Measurements from ENCODE around the gene C17orf58. TPM values are rescaled to one million over a fixed set of nuclear protein-coding genes. Genes with fewer than 3 reads are reported as not detected.
"Not testable (repeated sequence)": the region's sequence is repeated elsewhere in the genome, so short reads cannot be mapped to it uniquely, and the experiment has no call there.

C17orf58 gene
- total RNA-seq, 3 donors from 2014 or later: 6.6 to 18.7 (median 12.0) TPM

DNA sequence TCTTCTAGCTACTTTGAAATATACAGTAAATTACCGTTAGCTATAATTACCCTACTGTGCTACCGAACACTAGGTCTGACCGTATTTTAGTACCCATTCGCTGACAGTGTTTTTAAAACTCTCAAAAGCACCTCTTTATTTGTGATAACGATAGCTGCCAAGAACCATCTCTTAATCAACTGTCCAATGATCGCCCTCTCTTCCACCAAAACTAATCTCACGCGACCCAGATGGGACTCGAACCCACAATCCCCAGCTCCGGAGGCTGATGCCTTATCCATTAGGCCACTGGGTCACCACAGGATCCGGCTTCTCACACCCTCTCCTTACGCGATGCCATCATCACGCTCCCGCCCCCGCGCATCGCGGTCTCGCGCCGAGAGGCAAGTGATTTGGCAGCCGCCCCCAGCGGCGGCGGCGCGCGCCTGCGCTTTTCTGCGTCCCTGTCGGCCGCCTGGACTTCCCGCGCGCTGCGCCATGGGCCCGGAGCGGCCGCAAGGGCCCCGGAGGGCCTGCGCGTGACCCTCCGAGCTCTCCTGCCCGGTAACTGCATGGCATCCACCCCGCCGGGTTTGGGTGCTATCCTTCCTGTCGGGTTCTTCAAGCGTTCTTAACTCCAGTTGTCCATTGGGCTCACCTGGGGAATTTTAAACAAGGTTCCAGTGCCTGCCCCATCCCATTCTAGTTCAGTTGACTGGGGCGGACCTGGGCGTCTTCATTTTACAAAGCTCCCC, 23.6 kb upstream of the C17orf58 start:
- no peaks in the 10 kb centered on the region for H3K4me1 ChIP-seq
- peak; percentile 96 to 98 for DNase-seq (ENCODE audit: low spot score in 2 of 2)
- peak overlapping the region; percentile 50 to 74 (median 65) for H3K4me3 ChIP-seq
- peak; percentile 84 to 96 (median 90) for TF ChIP-seq POLR2AphosphoS5 (IDR thresholded peaks at IDR 0.05)
- TF ChIP-seq, protein P1, sequence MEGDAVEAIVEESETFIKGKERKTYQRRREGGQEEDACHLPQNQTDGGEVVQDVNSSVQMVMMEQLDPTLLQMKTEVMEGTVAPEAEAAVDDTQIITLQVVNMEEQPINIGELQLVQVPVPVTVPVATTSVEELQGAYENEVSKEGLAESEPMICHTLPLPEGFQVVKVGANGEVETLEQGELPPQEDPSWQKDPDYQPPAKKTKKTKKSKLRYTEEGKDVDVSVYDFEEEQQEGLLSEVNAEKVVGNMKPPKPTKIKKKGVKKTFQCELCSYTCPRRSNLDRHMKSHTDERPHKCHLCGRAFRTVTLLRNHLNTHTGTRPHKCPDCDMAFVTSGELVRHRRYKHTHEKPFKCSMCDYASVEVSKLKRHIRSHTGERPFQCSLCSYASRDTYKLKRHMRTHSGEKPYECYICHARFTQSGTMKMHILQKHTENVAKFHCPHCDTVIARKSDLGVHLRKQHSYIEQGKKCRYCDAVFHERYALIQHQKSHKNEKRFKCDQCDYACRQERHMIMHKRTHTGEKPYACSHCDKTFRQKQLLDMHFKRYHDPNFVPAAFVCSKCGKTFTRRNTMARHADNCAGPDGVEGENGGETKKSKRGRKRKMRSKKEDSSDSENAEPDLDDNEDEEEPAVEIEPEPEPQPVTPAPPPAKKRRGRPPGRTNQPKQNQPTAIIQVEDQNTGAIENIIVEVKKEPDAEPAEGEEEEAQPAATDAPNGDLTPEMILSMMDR (IDR thresholded peaks at IDR 0.05): peak; percentile 42 to 72 (median 70)
- no peak for TF ChIP-seq POLR2A (IDR thresholded peaks at IDR 0.05)
- no peaks in the 10 kb centered on the region for H3K9me3 ChIP-seq
- intact Hi-C loops (cut with DNase I; ENCODE audit: low total_unique reads): no loop called here
- no peaks in the 10 kb centered on the region for H3K27me3 ChIP-seq
- peak overlapping the region; percentile 81 to 87 for H3K27ac ChIP-seq
- H3K36me3 ChIP-seq: no peaks in the 10 kb centered on the region

DNA sequence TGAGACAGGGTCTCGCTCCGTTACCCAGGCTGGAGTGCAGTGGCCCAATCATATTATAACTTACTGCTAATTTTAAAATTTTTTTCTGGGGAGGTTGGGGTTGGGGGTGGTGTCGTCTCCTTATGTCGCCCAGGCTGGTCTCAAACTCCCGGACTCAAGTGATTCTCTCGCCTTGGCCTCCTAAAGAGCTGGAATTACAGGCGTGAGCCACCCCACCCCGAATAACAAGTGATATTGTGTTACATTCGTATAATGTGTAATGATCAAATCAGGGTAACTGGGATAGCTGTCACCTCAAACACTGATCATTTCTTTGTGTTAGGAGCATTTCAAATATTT, 23.0 kb upstream of the C17orf58 start:
- H3K27ac ChIP-seq: peak overlapping the region in 1 of 2 donors; percentile 81
- DNase-seq (ENCODE audit: low spot score in 2 of 2): no peak

DNA sequence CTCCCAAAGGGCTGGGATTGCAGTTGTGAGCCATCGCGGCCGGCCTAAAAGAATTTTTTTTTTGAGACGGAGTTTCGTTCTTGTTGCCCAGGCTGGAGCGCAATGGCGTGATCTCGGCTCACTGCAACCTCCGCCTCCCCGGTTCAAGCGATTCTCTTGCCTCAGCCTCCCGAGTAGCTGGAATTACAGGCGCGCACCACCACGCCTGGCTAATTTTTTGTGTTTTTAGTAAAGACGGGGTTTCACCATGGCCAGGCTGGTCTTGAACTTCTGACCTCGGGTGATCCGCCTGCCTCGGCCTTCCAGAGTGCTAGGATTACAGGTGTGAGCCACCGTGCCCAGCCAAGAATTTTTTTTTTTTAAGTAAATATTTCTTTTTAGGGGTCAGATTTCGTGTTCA, 22.2 kb upstream of the C17orf58 start:
- H3K36me3 ChIP-seq; H3K9me3 ChIP-seq; intact Hi-C loops (cut with DNase I; ENCODE audit: low total_unique reads); H3K27me3 ChIP-seq; H3K27ac ChIP-seq; DNase-seq (ENCODE audit: low spot score in 2 of 2); H3K4me1 ChIP-seq; H3K4me3 ChIP-seq: not testable (repeated sequence)

More for the DNA sequence above, 23.0 kb upstream of the C17orf58 start:
- intact Hi-C loops (cut with DNase I; ENCODE audit: low total_unique reads): no loop called here
- Histone ChIP-seq H3K27me3 (no peaks in the 10 kb centered on the region), H3K9me3 (no peaks in the 10 kb centered on the region), H3K4me1 (no peaks in the 10 kb centered on the region), H3K4me3 (peak overlapping the region in 2 of 3 donors; percentile 65 to 74), H3K36me3 (no peaks in the 10 kb centered on the region)
- TF ChIP-seq, protein P1 (IDR thresholded peaks at IDR 0.05): no peak
- TF ChIP-seq POLR2A (IDR thresholded peaks at IDR 0.05): no peak
- no peak for TF ChIP-seq POLR2AphosphoS5 (IDR thresholded peaks at IDR 0.05)

DNA sequence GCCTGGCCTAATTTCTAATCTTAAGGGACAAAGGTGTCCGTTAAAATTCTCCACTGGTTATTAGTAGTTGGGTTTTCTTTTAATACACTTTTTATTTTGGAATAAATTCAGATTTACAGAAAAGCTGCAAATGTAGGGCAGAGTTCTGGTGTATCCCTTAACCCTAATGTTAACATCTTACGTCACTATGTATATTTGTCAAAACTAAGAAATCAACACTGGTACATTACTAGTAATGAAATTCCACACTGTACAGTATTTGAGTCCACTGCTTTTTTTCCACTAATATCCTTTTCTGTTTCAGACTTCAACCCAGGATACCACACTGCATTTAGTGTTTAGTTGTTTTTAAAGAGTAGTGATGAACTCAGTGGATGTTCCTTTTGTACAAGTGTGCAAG, 20.6 kb upstream of the C17orf58 start:
- H3K9me3 ChIP-seq: no peaks in the 10 kb centered on the region
- TF ChIP-seq POLR2AphosphoS5 (IDR thresholded peaks at IDR 0.05) (no peak), POLR2A (IDR thresholded peaks at IDR 0.05) (no peak)
- TF ChIP-seq, protein P1 (IDR thresholded peaks at IDR 0.05): no peak
- H3K27ac ChIP-seq: no peak overlapping the region
- no peak overlapping the region for H3K4me3 ChIP-seq
- no peaks in the 10 kb centered on the region for H3K4me1 ChIP-seq
- H3K36me3 ChIP-seq: no peaks in the 10 kb centered on the region
- no peak for DNase-seq (ENCODE audit: low spot score in 2 of 2)
- intact Hi-C loops (cut with DNase I; ENCODE audit: low total_unique reads): no loop called here
- H3K27me3 ChIP-seq: no peaks in the 10 kb centered on the region

DNA sequence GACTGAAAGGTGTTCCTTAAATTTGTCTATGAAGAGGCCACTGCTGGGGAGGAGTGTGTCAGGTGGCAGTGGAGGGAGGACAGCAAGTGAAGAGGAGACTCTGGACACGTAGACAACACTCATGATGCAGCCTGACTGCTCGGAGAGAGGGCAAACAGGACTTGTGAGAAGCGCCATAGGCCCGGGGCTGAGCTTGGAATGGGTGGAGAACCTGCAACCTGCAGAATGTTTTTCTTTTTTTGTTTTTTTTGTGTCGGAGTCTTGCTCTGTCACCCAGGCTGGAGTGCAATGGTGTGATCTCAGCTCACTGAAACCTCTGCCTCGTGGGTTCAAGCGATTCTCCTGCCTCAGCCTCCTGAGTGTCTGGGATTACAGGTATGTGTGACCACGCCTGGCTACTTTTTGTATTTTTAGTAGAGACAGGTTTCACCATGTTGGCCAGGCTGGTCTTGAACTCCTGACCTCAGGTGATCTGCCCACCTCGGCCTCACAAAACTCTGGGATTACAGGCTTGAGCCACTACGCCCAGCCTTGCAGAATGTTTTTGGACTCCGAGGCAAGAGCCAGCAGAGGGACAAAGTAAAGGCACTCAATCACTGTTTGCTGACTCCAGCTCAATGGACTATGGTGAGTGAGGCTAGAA, 18.9 kb upstream of the C17orf58 start:
- no peak overlapping the region for H3K4me3 ChIP-seq
- no peak overlapping the region for H3K27ac ChIP-seq
- H3K27me3 ChIP-seq: no peaks in the 10 kb centered on the region
- H3K4me1 ChIP-seq: no peaks in the 10 kb centered on the region
- intact Hi-C loops (cut with DNase I; ENCODE audit: low total_unique reads): no loop called here
- no peak for DNase-seq (ENCODE audit: low spot score in 2 of 2)
- no peaks in the 10 kb centered on the region for H3K9me3 ChIP-seq
- no peak for TF ChIP-seq POLR2A (IDR thresholded peaks at IDR 0.05)
- TF ChIP-seq, protein P1 (IDR thresholded peaks at IDR 0.05): no peak
- no peak for TF ChIP-seq POLR2AphosphoS5 (IDR thresholded peaks at IDR 0.05)
- H3K36me3 ChIP-seq: no peaks in the 10 kb centered on the region
